DND-41 (cell line): Measurements from ENCODE around the gene NUP214.

Experiments
- EZH2 ChIP-seq: IDR thresholded peaks from 3 replicates; pipeline ENCODE4 v1.6.1; 2012; ENCODE audit warnings: borderline replicate concordance, low read depth, mild to moderate bottlenecking, moderate library complexity, low read length, inconsistent platforms; ENCODE audit not compliant: severe bottlenecking
- TF ChIP-seq, protein P1 (sequence below): IDR thresholded peaks from 2 replicates; pipeline ENCODE4 v1.5.1; 2012; ENCODE audit warnings: borderline replicate concordance, low read length, moderate library complexity, mild to moderate bottlenecking; ENCODE audit not compliant: poor library complexity, severe bottlenecking; ENCODE audit errors: extremely low read depth

DNA sequence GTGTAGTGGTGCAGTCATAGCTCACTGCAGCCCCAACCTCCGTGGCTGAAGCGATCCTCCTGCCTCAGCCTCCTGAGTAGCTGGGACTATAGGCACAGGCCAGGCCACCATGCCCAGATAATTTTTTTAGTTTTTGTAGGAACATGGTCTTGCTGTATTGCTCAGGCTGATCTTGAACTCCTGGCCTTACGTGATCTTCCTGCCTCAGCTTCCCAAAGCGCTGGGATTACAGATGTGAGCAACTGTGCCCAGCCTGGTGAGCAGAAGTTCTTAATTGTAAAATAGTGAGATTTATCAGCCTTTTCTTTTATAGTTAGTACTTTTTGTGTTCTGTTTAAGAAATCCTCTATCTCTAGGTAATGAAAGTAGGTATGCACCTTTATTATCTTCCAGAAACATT is 42.5 kb downstream of the NUP214 start:
- TF ChIP-seq, protein P1, sequence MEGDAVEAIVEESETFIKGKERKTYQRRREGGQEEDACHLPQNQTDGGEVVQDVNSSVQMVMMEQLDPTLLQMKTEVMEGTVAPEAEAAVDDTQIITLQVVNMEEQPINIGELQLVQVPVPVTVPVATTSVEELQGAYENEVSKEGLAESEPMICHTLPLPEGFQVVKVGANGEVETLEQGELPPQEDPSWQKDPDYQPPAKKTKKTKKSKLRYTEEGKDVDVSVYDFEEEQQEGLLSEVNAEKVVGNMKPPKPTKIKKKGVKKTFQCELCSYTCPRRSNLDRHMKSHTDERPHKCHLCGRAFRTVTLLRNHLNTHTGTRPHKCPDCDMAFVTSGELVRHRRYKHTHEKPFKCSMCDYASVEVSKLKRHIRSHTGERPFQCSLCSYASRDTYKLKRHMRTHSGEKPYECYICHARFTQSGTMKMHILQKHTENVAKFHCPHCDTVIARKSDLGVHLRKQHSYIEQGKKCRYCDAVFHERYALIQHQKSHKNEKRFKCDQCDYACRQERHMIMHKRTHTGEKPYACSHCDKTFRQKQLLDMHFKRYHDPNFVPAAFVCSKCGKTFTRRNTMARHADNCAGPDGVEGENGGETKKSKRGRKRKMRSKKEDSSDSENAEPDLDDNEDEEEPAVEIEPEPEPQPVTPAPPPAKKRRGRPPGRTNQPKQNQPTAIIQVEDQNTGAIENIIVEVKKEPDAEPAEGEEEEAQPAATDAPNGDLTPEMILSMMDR, result no peak
- TF ChIP-seq EZH2, result no peak
